ENCODE measurements around the gene KCTD7. TPM values are rescaled to one million over a fixed set of nuclear protein-coding genes. Genes with fewer than 3 reads are reported as not detected.

Gene KCTD7
- total RNA-seq, 1 experiment from 2014 or later, result 11.6 TPM

GRCh38 chr7:66681491-66682349 lies 53.0 kb downstream of the KCTD7 start (continued):
- TF ChIP-seq ZNF232 (CRISPR knock-in tag; IDR thresholded peaks at IDR 0.05), result peak; percentile 87; the same call in 1 of the 2 replicates
- 0 out of 2 replicates have a peak, but pooled peaks have one; percentile 76 for TF ChIP-seq MYBL2 (CRISPR knock-in tag; IDR thresholded peaks at IDR 0.05)
- peak; percentile 76 for TF ChIP-seq SP1 (CRISPR knock-in tag; conservative IDR thresholded peaks at IDR 0.05)
- TF ChIP-seq, protein P1, sequence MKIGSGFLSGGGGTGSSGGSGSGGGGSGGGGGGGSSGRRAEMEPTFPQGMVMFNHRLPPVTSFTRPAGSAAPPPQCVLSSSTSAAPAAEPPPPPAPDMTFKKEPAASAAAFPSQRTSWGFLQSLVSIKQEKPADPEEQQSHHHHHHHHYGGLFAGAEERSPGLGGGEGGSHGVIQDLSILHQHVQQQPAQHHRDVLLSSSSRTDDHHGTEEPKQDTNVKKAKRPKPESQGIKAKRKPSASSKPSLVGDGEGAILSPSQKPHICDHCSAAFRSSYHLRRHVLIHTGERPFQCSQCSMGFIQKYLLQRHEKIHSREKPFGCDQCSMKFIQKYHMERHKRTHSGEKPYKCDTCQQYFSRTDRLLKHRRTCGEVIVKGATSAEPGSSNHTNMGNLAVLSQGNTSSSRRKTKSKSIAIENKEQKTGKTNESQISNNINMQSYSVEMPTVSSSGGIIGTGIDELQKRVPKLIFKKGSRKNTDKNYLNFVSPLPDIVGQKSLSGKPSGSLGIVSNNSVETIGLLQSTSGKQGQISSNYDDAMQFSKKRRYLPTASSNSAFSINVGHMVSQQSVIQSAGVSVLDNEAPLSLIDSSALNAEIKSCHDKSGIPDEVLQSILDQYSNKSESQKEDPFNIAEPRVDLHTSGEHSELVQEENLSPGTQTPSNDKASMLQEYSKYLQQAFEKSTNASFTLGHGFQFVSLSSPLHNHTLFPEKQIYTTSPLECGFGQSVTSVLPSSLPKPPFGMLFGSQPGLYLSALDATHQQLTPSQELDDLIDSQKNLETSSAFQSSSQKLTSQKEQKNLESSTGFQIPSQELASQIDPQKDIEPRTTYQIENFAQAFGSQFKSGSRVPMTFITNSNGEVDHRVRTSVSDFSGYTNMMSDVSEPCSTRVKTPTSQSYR (CRISPR knock-in tag; IDR thresholded peaks at IDR 0.05), result 0 out of 2 replicates have a peak, but pooled peaks have one; percentile 31
- TF ChIP-seq MAX (CRISPR knock-in tag; IDR thresholded peaks at IDR 0.05), result peak; percentile 52
- peak; percentile 66; the same call in 1 of the 2 replicates for TF ChIP-seq FOXP1 (CRISPR knock-in tag; IDR thresholded peaks at IDR 0.05; ENCODE audit: borderline replicate concordance)
- no peak for TF ChIP-seq JUN (CRISPR knock-in tag; IDR thresholded peaks at IDR 0.05)
- TF ChIP-seq, protein P2, sequence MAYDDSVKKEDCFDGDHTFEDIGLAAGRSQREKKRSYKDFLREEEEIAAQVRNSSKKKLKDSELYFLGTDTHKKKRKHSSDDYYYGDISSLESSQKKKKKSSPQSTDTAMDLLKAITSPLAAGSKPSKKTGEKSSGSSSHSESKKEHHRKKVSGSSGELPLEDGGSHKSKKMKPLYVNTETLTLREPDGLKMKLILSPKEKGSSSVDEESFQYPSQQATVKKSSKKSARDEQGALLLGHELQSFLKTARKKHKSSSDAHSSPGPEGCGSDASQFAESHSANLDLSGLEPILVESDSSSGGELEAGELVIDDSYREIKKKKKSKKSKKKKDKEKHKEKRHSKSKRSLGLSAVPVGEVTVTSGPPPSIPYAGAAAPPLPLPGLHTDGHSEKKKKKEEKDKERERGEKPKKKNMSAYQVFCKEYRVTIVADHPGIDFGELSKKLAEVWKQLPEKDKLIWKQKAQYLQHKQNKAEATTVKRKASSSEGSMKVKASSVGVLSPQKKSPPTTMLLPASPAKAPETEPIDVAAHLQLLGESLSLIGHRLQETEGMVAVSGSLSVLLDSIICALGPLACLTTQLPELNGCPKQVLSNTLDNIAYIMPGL (CRISPR knock-in tag; IDR thresholded peaks at IDR 0.05), result peak; percentile 27; the same call in 1 of the 2 replicates
- peak; percentile 59 for TF ChIP-seq SMAD3 (CRISPR knock-in tag; IDR thresholded peaks at IDR 0.05; ENCODE audit: borderline replicate concordance)
- TF ChIP-seq ZNF396 (CRISPR knock-in tag; IDR thresholded peaks at IDR 0.05; ENCODE audit: borderline replicate concordance), result no peak
- TF ChIP-seq, protein P3, sequence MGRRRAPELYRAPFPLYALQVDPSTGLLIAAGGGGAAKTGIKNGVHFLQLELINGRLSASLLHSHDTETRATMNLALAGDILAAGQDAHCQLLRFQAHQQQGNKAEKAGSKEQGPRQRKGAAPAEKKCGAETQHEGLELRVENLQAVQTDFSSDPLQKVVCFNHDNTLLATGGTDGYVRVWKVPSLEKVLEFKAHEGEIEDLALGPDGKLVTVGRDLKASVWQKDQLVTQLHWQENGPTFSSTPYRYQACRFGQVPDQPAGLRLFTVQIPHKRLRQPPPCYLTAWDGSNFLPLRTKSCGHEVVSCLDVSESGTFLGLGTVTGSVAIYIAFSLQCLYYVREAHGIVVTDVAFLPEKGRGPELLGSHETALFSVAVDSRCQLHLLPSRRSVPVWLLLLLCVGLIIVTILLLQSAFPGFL (CRISPR knock-in tag; IDR thresholded peaks at IDR 0.05; ENCODE audit: borderline replicate concordance), result no peak
- TF ChIP-seq ETV6 (CRISPR knock-in tag; IDR thresholded peaks at IDR 0.05), result 0 out of 2 replicates have a peak, but pooled peaks have one; percentile 58
- no peak for TF ChIP-seq NFE2L1 (CRISPR knock-in tag; IDR thresholded peaks at IDR 0.05)
- no peak for TF ChIP-seq OVOL2 (CRISPR knock-in tag; IDR thresholded peaks at IDR 0.05; ENCODE audit: borderline replicate concordance)
- TF ChIP-seq, protein P4, sequence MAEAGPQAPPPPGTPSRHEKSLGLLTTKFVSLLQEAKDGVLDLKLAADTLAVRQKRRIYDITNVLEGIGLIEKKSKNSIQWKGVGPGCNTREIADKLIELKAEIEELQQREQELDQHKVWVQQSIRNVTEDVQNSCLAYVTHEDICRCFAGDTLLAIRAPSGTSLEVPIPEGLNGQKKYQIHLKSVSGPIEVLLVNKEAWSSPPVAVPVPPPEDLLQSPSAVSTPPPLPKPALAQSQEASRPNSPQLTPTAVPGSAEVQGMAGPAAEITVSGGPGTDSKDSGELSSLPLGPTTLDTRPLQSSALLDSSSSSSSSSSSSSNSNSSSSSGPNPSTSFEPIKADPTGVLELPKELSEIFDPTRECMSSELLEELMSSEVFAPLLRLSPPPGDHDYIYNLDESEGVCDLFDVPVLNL (CRISPR knock-in tag; IDR thresholded peaks at IDR 0.05; ENCODE audit: borderline replicate concordance, low read depth), result peak; percentile 32; the same call in 1 of the 2 replicates
- TF ChIP-seq, protein P5, sequence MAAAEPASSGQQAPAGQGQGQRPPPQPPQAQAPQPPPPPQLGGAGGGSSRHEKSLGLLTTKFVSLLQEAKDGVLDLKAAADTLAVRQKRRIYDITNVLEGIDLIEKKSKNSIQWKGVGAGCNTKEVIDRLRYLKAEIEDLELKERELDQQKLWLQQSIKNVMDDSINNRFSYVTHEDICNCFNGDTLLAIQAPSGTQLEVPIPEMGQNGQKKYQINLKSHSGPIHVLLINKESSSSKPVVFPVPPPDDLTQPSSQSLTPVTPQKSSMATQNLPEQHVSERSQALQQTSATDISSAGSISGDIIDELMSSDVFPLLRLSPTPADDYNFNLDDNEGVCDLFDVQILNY (CRISPR knock-in tag; IDR thresholded peaks at IDR 0.05), result 0 out of 2 replicates have a peak, but pooled peaks have one; percentile 40
